SU-DHL-6 (cell line): ENCODE data around the gene YIPF3.
A peak's percentile ranks its signal among the peaks of the same experiment; 100 is the strongest.

ENCODE experiments used
- H2AFZ ChIP-seq: fragments of 200-600 bp; sonication (generic); 2 replicates; pipeline ENCODE4 v1.6.1; 2014; ENCODE audit warnings: low read depth, mild to moderate bottlenecking, moderate library complexity, mixed read lengths, antibody characterized with exemption, low read length; ENCODE audit not compliant: severe bottlenecking
- H3F3A ChIP-seq: fragments of 200-600 bp; shearing (Covaris generic); 2 replicates; pipeline ENCODE4 v1.6.0; 2016; ENCODE audit warnings: antibody characterized with exemption, mild to moderate bottlenecking; ENCODE audit not compliant: insufficient read depth
- H3K27ac ChIP-seq: fragments of 200-600 bp; sonication (generic); 2 replicates; pipeline ENCODE4 v1.5.1; 2016; ENCODE audit warnings: low read depth, mild to moderate bottlenecking, low read length, moderate library complexity, mixed read lengths
- H3K27me3 ChIP-seq: fragments of 200-600 bp; sonication (generic), shearing (Covaris generic); 2 replicates; pipeline ENCODE4 v1.6.0; 2014; ENCODE audit warnings: mild to moderate bottlenecking, low read length
- H3K36me3 ChIP-seq: fragments of 200-600 bp; sonication (generic); 2 replicates; pipeline ENCODE4 v1.6.1; 2014; ENCODE audit warnings: mild to moderate bottlenecking, low read length, mixed read lengths
- H3K4me2 ChIP-seq: fragments of 300-600, 200-600 bp; shearing (Covaris generic), sonication (generic); 2 replicates; pipeline ENCODE4 v1.6.0; 2014; ENCODE audit warnings: low read length, low read depth, mild to moderate bottlenecking; ENCODE audit not compliant: poor library complexity, severe bottlenecking
- H3K4me3 ChIP-seq: fragments of 200-600 bp; sonication (generic); 2 replicates; pipeline ENCODE4 v1.5.1; 2014; ENCODE audit warnings: antibody characterized with exemption, low read length, mild to moderate bottlenecking, mixed read lengths; ENCODE audit not compliant: insufficient read depth, poor library complexity, severe bottlenecking
- H3K79me2 ChIP-seq: fragments of 200-600 bp; sonication (generic); 2 replicates; pipeline ENCODE4 v1.6.1; 2014; ENCODE audit warnings: mild to moderate bottlenecking, low read length, moderate library complexity; ENCODE audit not compliant: insufficient read depth
- H3K9ac ChIP-seq: fragments of 200-600 bp; sonication (generic); 2 replicates; pipeline ENCODE4 v1.7.0; 2014; ENCODE audit warnings: mild to moderate bottlenecking, low read length
- H3K9me2 ChIP-seq: fragments of 200-600 bp; sonication (generic); replicated peaks from 2 replicates; pipeline ENCODE4 v1.6.1; 2014; ENCODE audit warnings: low read length; ENCODE audit not compliant: insufficient read depth
- H3K9me3 ChIP-seq: fragments of 200-600 bp; sonication (generic); 2 replicates; pipeline ENCODE4 v1.6.1; 2014; ENCODE audit warnings: low read length, mixed read lengths; ENCODE audit not compliant: insufficient read depth
- H4K20me1 ChIP-seq: fragments of 200-600 bp; sonication (generic); 2 replicates; pipeline ENCODE4 v1.6.1; 2014; ENCODE audit warnings: low read depth, mild to moderate bottlenecking, antibody characterized with exemption, low read length, moderate library complexity, mixed read lengths
- CTCF ChIP-seq: fragments of 200-600 bp; sonication (generic); IDR thresholded peaks from one replicate; pipeline ENCODE4 v1.5.1; 2017; ENCODE audit warnings: antibody characterized with exemption, mild to moderate bottlenecking, low read length, moderate library complexity; ENCODE audit not compliant: insufficient read depth, poor library complexity, severe bottlenecking
- EZH2phosphoT487 ChIP-seq: fragments of 200-600 bp; sonication (generic), shearing (Covaris generic); conservative IDR thresholded peaks from 2 replicates; pipeline ENCODE4 v1.6.1; 2018; ENCODE audit warnings: mild to moderate bottlenecking, antibody characterized with exemption, low read length, moderate library complexity, mixed read lengths

YIPF3 gene

GRCh38 chr6:43517505-43518357 lies 1.0 kb upstream of the YIPF3 start:
- peak overlapping the region; percentile 82 for H2AFZ ChIP-seq
- peaks cover 44% of the 10 kb centered on the region for H3K79me2 ChIP-seq
- peak overlapping the region; percentile 29 for H3K27ac ChIP-seq
- peak overlapping the region; percentile 86 for H3K9ac ChIP-seq
- H3F3A ChIP-seq: 0 out of 2 replicates have a peak, but pooled peaks cover 14% of the 10 kb centered on the region
- H3K4me2 ChIP-seq: peak overlapping the region; percentile 62
- H3K9me2 ChIP-seq: no peaks in the 10 kb centered on the region
- H3K27me3 ChIP-seq: no peaks in the 10 kb centered on the region
- peaks cover 22% of the 10 kb centered on the region; the same call in 1 of the 2 replicates for H3K36me3 ChIP-seq
- H4K20me1 ChIP-seq: no peaks in the 10 kb centered on the region
- no peak for TF ChIP-seq EZH2phosphoT487
- TF ChIP-seq CTCF: no peak
- peak overlapping the region; percentile 88 for H3K4me3 ChIP-seq
- no peaks in the 10 kb centered on the region for H3K9me3 ChIP-seq

DNA sequence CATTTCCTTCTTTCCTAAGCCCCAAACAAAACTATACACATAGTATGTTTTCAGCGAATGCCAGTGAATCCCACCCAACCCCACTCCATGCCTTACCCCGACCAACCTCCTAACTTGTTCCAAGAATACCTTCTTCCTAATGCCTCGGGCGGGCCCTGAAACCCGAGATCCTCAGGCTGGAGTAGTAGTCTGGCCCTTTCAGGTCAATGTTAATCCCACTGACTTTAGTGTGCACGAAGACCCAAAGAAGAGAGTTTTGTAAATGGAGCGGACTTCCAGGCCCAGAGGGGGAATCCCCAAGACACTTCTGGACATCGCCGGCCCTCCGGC lies 394 bp downstream of the YIPF3 start:
- H3K27me3 ChIP-seq: no peaks in the 10 kb centered on the region
- H4K20me1 ChIP-seq: no peaks in the 10 kb centered on the region
- peak overlapping the region; percentile 82 for H2AFZ ChIP-seq
- H3K79me2 ChIP-seq: peaks cover 44% of the 10 kb centered on the region
- peaks cover 13% of the 10 kb centered on the region for H3F3A ChIP-seq
- H3K27ac ChIP-seq: peak overlapping the region; percentile 47
- peak overlapping the region; percentile 86 for H3K9ac ChIP-seq
- no peaks in the 10 kb centered on the region for H3K9me2 ChIP-seq
- TF ChIP-seq CTCF: no peak
- TF ChIP-seq EZH2phosphoT487: no peak
- no peaks in the 10 kb centered on the region for H3K9me3 ChIP-seq
- peak overlapping the region; percentile 62 for H3K4me2 ChIP-seq
- peaks cover 19% of the 10 kb centered on the region; the same call in 1 of the 2 replicates for H3K36me3 ChIP-seq
- peak overlapping the region; percentile 88 for H3K4me3 ChIP-seq

DNA sequence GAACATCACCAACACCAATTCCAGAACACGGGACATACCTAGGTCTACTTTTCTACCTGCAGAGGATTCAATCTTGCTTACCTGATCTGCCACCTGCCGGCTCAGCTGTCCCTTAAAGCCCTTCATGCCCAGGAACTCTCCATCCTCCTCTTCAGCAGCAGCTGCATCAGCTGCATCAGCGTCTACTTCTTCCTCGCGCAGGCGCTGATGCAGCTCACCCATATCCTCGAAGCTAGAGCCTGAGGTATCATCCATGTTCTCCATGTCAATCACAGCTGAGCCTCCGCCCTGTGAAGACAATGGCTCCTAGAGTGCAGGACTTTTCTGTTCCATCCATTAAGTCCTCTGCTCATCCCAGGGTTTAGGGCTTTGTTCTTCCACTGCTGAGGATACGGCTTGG lies 918 bp downstream of the YIPF3 start:
- TF ChIP-seq CTCF (no peak), EZH2phosphoT487 (no peak)
- Histone ChIP-seq H3K9me3 (no peaks in the 10 kb centered on the region), H3K27ac (no peak overlapping the region), H3K36me3 (peaks cover 17% of the 10 kb centered on the region; the same call in 1 of the 2 replicates), H3F3A (peaks cover 13% of the 10 kb centered on the region), H3K9ac (peak overlapping the region; percentile 86), H3K9me2 (no peaks in the 10 kb centered on the region), H4K20me1 (no peaks in the 10 kb centered on the region), H2AFZ (no peak overlapping the region), H3K4me3 (peak overlapping the region; percentile 88), H3K4me2 (peak overlapping the region; percentile 62), H3K79me2 (peaks cover 44% of the 10 kb centered on the region), H3K27me3 (no peaks in the 10 kb centered on the region)
